Endothelial cell of umbilical vein (primary cell): ENCODE results near the gene C13orf46. TPM values are rescaled to one million over a fixed set of nuclear protein-coding genes. Genes with fewer than 3 reads are reported as not detected.

Experiments
- BruUV-seq: library from RNA; stranded (reverse); fragments of 400-500 nt; replicated peaks from 2 replicates; lab custom pipeline; 2021; lab: Mats Ljungman, UMichigan
- CTCF ChIA-PET: fragments of 300-600, 350-600 bp; sonication (Branson Sonifier 250); formaldehyde crosslinking; loops from one replicate; lab custom pipeline; 2021; ENCODE audit warnings: antibody characterized with exemption, inconsistent platforms; lab: Charles Lee
- POLR2A ChIA-PET: fragments of 300-600, 350-600 bp; sonication (Branson Sonifier 250); formaldehyde crosslinking; loops from one replicate; lab custom pipeline; 2021; ENCODE audit warnings: antibody characterized with exemption, inconsistent platforms; lab: Charles Lee
- DNase-seq: peaks from one replicate; pipeline ENCODE4 v3.0.0-alpha.2; 2011; ENCODE audit warnings: low read depth, low spot score
- FAIRE-seq: peaks from 2 replicates; lab custom pipeline; 2011; peaks lifted over from hg19 to GRCh38; lab: Jason Lieb, UNC
- H2AFZ ChIP-seq: 2 replicates; pipeline ENCODE4 v1.6.0; 2012; ENCODE audit warnings: low read depth, low read length, control low read depth, inconsistent platforms
- H3K27ac ChIP-seq: 2 replicates; pipeline ENCODE4 v1.5.1; 2011; ENCODE audit warnings: low read depth, mild to moderate bottlenecking, control low read depth, low read length, moderate library complexity; ENCODE audit not compliant: insufficient read depth
- H3K27me3 ChIP-seq, 2 experiments: 2 replicates each; pipeline versions ENCODE4 v1.6.0 to v1.6.1; 2011; ENCODE audit warnings: low read length in 2 of 2, mixed read lengths in 1 of 2; ENCODE audit not compliant: control insufficient read depth in 2 of 2, insufficient read depth in 2 of 2
- H3K36me3 ChIP-seq, 2 experiments: 2 replicates in 1 of 2; 3 replicates in 1 of 2; pipeline ENCODE4 v1.5.1; 2011; ENCODE audit warnings: low read length in 2 of 2, mild to moderate bottlenecking in 1 of 2, moderate library complexity in 1 of 2; ENCODE audit not compliant: control insufficient read depth in 2 of 2, insufficient read depth in 2 of 2; ENCODE audit errors: extremely low read depth in 1 of 2
- H3K4me1 ChIP-seq: 3 replicates; pipeline ENCODE4 v1.5.1; 2011; ENCODE audit warnings: mild to moderate bottlenecking, low read length; ENCODE audit not compliant: control insufficient read depth, insufficient read depth; ENCODE audit errors: extremely low read depth
- H3K4me2 ChIP-seq: 2 replicates; pipeline ENCODE4 v1.6.1; 2011; ENCODE audit warnings: low read length, control low read depth, mixed read lengths; ENCODE audit not compliant: insufficient read depth
- H3K4me3 ChIP-seq, 3 experiments: fragments of 200-600 bp in 1 of 3; sonication (generic), shearing (Covaris generic) in 1 of 3; replicated peaks in 1 of 3; 2 replicates each; pipeline ENCODE4 v1.5.1; 2011 to 2016; ENCODE audit warnings: control low read depth in 3 of 3, low read length in 3 of 3, mild to moderate bottlenecking in 2 of 3, inconsistent platforms in 1 of 3, low read depth in 1 of 3, moderate library complexity in 1 of 3; ENCODE audit not compliant: insufficient read depth in 1 of 3
- H3K79me2 ChIP-seq: 2 replicates; pipeline ENCODE4 v1.6.0; 2012; ENCODE audit warnings: low read length, inconsistent platforms; ENCODE audit not compliant: control insufficient read depth, insufficient read depth
- H3K9ac ChIP-seq: replicated peaks from 2 replicates; pipeline ENCODE3; 2011; ENCODE audit warnings: low read length, control low read depth; ENCODE audit not compliant: insufficient read depth; ENCODE audit errors: extremely low read depth
- H3K9me1 ChIP-seq: replicated peaks from 3 replicates; pipeline ENCODE4 v1.6.0; 2011; ENCODE audit warnings: mild to moderate bottlenecking, low read length; ENCODE audit not compliant: control insufficient read depth, insufficient read depth; ENCODE audit errors: extremely low read depth
- H3K9me3 ChIP-seq: replicated peaks from 2 replicates; pipeline ENCODE4 v1.5.1; 2012; ENCODE audit warnings: low read length, inconsistent platforms; ENCODE audit not compliant: control insufficient read depth, insufficient read depth
- H4K20me1 ChIP-seq: replicated peaks from 2 replicates; pipeline ENCODE3; 2011; ENCODE audit warnings: mild to moderate bottlenecking, low read length; ENCODE audit not compliant: control insufficient read depth, insufficient read depth; ENCODE audit errors: extremely low read depth
- EZH2 ChIP-seq: IDR thresholded peaks from 2 replicates; pipeline ENCODE4 v1.6.1; 2012; ENCODE audit warnings: borderline replicate concordance, low read depth, mild to moderate bottlenecking, moderate library complexity, low read length, inconsistent platforms; ENCODE audit not compliant: severe bottlenecking
- FOS ChIP-seq: IDR thresholded peaks from 2 replicates; pipeline ENCODE4 v1.6.1; 2011; ENCODE audit warnings: mild to moderate bottlenecking, low read length, moderate library complexity, borderline replicate concordance; ENCODE audit not compliant: insufficient read depth
- GATA2 ChIP-seq: IDR thresholded peaks from 2 replicates; pipeline ENCODE4 v1.7.0; 2011; ENCODE audit warnings: low read depth, mild to moderate bottlenecking, moderate library complexity, mixed read lengths, low read length; ENCODE audit not compliant: insufficient read length, insufficient read depth
- JUN ChIP-seq: IDR thresholded peaks from 2 replicates; pipeline ENCODE4 v1.6.1; 2011; ENCODE audit warnings: borderline replicate concordance, low read depth; ENCODE audit not compliant: insufficient read length, insufficient read depth
- MAX ChIP-seq: IDR thresholded peaks from 2 replicates; pipeline ENCODE4 v1.6.1; 2011; ENCODE audit not compliant: insufficient read depth, insufficient read length
- MYC ChIP-seq: IDR thresholded peaks from one replicate; pipeline ENCODE4 v1.6.1; 2011; ENCODE audit warnings: mild to moderate bottlenecking, low read depth, low read length
- POLR2A ChIP-seq: IDR thresholded peaks from 2 replicates; pipeline ENCODE4 v1.6.1; 2012; ENCODE audit warnings: low read depth, mild to moderate bottlenecking, control low read depth, low read length
- POLR2AphosphoS5 ChIP-seq: IDR thresholded peaks from 2 replicates; pipeline ENCODE4 v1.6.1; 2012; ENCODE audit warnings: low read depth, mild to moderate bottlenecking, control low read depth, low read length, moderate library complexity; ENCODE audit not compliant: insufficient read depth
- dilution Hi-C: fragments of 300-500 bp; cut with MboI; formaldehyde crosslinking; loops from one replicate; pipeline ENCODE4 v1.15.0; 2019; ENCODE audit warnings: low sequenced_read_pairs; ENCODE audit not compliant: extremely low pct_ligation_motif_present
- intact Hi-C: fragments of 100-400 bp; cut with micrococcal nuclease; formaldehyde crosslinking; loops from one replicate; pipeline ENCODE4 v1.10.0; 2022
- polyA plus RNA-seq, 4 experiments: library from polyadenylated mRNA; depleted of rRNA in 3 of 4; stranded (reverse) in 3 of 4; unstranded in 1 of 4; fragments of >200 nt; gene quantifications; 2 replicates each; pipeline versions ENCODE4 v1.2.1 to v1.2.3, GENCODE V29; 2011 to 2012; ENCODE audit warnings: missing spikeins in 1 of 4
- total RNA-seq: library from RNA; stranded (reverse); gene quantifications from 2 replicates; pipeline ENCODE4 v1.2.3, GENCODE V29; 2021
- TF ChIP-seq, protein P1 (sequence below), 2 donors: IDR thresholded peaks; 1 replicate in 1 of 2; 2 replicates in 1 of 2; pipeline ENCODE4 v1.5.1; 2011; ENCODE audit warnings: low read length in 2 of 2, mild to moderate bottlenecking in 2 of 2, moderate library complexity in 2 of 2, control low read depth in 1 of 2, inconsistent platforms in 1 of 2, low read depth in 1 of 2; ENCODE audit not compliant: insufficient read depth in 1 of 2; ENCODE audit errors: extremely low read depth in 1 of 2

Gene C13orf46
- total and polyA plus RNA-seq, 2 donors (not counting 3 experiments of a cell fraction or from before 2014, with no cell fraction given) = 1.3 to 1.7 TPM

DNA sequence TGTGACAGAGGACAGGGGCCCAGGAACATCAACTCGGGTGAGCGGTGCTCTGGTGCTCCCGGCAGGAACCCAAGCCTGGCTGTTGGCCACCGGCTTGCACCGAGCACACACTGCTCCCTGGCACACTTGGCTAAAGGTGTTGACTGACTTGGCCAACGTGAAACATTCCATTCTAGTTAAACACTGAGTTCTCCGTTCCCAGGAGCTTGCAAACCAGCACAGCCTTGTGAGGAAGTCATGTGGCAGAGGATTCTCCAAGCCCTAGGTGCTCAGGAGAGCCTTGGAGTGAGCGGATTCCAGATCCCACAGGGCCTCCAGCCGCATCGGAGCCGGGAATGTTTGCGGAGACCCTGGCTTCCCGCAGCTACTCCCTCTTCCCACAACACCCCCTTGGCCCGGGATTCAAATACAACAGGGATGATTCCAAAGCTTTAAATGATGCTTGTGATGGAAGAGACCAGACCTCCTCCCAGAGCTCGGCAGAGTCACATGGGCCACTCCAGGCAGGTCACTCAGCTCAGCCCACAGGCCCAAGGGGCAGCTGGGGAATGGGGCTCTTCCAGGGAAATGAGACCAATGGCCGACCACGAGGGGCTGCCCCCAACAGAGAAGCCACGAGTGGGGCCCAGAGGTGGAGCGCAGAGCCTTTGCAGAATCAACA is 2.9 kb downstream of the C13orf46 start:
- Histone ChIP-seq H3K36me3 (peaks cover 0 to 20% of the 10 kb centered on the region in 2 experiments), H3K9ac (no peak overlapping the region), H3K79me2 (no peaks in the 10 kb centered on the region), H3K9me1 (no peaks in the 10 kb centered on the region), H3K9me3 (no peaks in the 10 kb centered on the region), H3K27me3 (no peaks in the 10 kb centered on the region), H3K4me3 (no peak overlapping the region), H4K20me1 (no peaks in the 10 kb centered on the region), H3K27ac (no peak overlapping the region), H3K4me2 (no peak overlapping the region), H2AFZ (no peak overlapping the region), H3K4me1 (no peaks in the 10 kb centered on the region)
- DNase-seq (no peak), FAIRE-seq (no peak)
- ChIA-PET CTCF (no interaction called here), POLR2A (no interaction called here)
- no TSS peak for BruUV-seq
- intact Hi-C loops (no loop called here), dilution Hi-C loops (no loop called here)
- TF ChIP-seq, protein P1, sequence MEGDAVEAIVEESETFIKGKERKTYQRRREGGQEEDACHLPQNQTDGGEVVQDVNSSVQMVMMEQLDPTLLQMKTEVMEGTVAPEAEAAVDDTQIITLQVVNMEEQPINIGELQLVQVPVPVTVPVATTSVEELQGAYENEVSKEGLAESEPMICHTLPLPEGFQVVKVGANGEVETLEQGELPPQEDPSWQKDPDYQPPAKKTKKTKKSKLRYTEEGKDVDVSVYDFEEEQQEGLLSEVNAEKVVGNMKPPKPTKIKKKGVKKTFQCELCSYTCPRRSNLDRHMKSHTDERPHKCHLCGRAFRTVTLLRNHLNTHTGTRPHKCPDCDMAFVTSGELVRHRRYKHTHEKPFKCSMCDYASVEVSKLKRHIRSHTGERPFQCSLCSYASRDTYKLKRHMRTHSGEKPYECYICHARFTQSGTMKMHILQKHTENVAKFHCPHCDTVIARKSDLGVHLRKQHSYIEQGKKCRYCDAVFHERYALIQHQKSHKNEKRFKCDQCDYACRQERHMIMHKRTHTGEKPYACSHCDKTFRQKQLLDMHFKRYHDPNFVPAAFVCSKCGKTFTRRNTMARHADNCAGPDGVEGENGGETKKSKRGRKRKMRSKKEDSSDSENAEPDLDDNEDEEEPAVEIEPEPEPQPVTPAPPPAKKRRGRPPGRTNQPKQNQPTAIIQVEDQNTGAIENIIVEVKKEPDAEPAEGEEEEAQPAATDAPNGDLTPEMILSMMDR (IDR thresholded peaks at IDR 0.05; ENCODE audit: extremely low read depth in 1 of 2, insufficient read depth in 1 of 2, low read depth in 1 of 2, low read length in 2 of 2) = no peak
- TF ChIP-seq POLR2AphosphoS5 = no peak
- TF ChIP-seq JUN = no peak
- TF ChIP-seq MAX = no peak
- TF ChIP-seq FOS = no peak
- no peak for TF ChIP-seq GATA2
- TF ChIP-seq MYC = no peak
- no peak for TF ChIP-seq POLR2A
- no peak for TF ChIP-seq EZH2
